ENCODE results near the gene GALR2.

Gene GALR2, protein sequence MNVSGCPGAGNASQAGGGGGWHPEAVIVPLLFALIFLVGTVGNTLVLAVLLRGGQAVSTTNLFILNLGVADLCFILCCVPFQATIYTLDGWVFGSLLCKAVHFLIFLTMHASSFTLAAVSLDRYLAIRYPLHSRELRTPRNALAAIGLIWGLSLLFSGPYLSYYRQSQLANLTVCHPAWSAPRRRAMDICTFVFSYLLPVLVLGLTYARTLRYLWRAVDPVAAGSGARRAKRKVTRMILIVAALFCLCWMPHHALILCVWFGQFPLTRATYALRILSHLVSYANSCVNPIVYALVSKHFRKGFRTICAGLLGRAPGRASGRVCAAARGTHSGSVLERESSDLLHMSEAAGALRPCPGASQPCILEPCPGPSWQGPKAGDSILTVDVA

DNA sequence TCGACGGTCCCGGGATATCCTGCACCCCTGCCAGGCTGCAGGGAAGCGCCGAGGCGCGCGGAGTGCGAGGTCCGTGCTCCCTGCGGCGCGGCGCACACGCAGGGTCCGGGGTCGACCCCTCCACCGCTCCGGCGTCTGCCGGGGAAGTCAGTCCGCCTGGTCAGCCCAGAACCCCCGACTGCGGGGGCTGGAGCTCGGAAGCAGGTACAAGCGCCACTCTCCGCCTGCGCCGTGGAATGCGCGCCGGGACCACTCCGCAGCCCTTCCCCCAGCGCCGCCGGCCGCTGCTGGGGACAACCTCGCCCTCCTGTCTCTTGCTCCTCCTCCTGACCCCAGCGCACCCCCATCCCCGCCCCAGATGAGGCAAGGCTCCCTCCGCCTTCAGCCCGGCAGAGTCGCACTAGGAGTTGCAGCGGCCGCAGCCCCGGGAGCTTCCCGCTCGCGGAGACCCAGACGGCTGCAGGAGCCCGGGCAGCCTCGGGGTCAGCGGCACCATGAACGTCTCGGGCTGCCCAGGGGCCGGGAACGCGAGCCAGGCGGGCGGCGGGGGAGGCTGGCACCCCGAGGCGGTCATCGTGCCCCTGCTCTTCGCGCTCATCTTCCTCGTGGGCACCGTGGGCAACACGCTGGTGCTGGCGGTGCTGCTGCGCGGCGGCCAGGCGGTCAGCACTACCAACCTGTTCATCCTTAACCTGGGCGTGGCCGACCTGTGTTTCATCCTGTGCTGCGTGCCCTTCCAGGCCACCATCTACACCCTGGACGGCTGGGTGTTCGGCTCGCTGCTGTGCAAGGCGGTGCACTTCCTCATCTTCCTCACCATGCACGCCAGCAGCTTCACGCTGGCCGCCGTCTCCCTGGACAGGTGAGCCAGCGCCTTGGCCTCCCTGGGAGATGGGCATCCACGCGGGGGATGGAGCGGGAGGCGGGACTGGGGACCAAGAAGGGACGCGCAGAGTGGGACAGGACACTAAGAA, at the start of gene GALR2:
Gene GALR2 (plus strand): TSS at position 392 of the 974 bp plus-strand sequence. CDS start 103 bp downstream, at position 495.
- DNase-seq = peak in 1 of 2 experiments; percentile 22
- TF ChIP-seq POLR2A (IDR thresholded peaks at IDR 0.05; ENCODE audit: low read length) (no peak), GATA1 (IDR thresholded peaks at IDR 0.05; ENCODE audit: low read depth, low read length) (no peak)

DNA sequence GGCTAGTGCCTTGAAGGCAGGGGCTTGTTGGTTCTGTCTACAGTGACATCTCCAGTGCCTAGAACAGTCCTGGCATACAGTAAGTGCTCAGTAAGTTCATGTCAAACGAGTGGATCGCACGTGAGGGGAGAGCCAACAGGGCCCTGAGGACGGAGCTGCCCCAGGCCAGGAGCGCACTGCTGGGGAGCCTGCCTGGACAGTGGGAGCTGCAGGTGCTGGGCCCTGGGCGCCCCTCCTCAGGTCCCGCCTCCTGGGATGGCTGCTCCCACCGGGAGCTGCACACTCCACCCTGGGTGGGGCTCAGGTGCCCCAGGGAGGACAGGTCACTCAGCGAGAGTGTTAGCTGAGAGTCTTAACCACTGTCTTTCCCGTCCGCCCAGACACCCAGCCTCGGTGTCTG, 49.3 kb upstream of the GALR2 start:
- TF ChIP-seq GATA1 (IDR thresholded peaks at IDR 0.05; ENCODE audit: low read depth, low read length) (no peak), POLR2A (IDR thresholded peaks at IDR 0.05; ENCODE audit: low read length) (no peak)
- no peak for DNase-seq

DNA sequence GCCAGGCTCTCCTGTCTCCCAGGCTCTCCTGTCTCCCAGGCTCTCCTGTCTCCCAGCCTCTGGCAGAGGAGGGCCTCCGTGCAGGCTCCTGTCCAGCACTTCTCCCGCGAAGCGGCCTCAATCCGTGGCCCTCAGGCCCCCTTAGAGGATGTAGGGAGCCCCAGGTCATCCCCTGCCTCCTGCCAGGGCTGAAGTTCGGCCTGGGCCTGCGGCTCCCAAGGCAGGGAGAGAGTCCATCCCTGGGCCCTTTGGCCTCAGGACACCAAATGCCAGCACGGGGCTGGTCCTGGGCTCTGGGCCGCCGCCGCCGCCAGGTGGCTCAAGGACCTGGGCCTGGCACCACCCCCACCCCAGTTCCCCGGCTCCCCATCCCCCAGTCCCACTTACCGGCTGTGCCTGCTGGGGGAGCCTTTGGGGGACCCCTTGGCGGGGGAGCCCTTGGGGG, 47.8 kb upstream of the GALR2 start:
- no peak for DNase-seq
- no peak for TF ChIP-seq GATA1 (IDR thresholded peaks at IDR 0.05; ENCODE audit: low read depth, low read length)
- TF ChIP-seq POLR2A (IDR thresholded peaks at IDR 0.05; ENCODE audit: low read length) = no peak

DNA sequence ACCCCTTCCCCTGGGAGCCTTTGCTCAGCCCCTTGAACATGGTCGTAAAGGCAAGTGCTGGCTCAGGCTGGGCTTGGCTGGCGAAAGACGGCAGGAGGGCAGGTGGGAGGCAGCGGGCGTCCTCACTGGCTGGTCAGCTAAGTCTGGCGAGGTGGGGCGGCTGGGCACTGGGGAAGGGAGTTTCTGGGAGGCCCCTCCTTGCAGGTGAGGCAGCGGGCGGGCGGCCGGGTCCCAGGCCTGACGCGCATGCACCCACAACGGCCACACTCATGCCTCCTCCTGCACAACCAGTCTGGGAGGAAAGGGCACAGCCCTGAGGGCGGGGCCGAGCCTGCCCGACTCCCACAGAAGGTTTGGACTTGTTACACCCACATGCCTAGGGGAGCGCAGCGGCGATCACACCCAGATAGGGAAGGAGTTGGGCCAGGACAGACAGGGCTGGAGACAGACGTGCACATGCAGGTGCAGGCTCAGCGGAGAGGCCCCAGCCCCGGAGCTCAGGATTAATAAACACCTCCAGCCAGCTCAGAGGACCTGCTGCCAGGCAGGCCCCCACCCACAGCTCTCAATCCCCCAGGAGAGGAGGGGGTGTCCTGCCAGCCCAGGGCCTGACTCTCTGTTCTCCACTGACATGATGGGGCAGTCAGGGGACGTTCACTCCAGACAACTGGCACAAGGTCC, 47.3 kb upstream of the GALR2 start, which contains the start of gene EVPL:
Gene EVPL (minus strand): TSS at position 148 of the 681 bp plus-strand sequence. CDS start 108 bp downstream, at position 40.
- TF ChIP-seq GATA1 (IDR thresholded peaks at IDR 0.05; ENCODE audit: low read depth, low read length) (no peak), POLR2A (IDR thresholded peaks at IDR 0.05; ENCODE audit: low read length) (no peak)

DNA sequence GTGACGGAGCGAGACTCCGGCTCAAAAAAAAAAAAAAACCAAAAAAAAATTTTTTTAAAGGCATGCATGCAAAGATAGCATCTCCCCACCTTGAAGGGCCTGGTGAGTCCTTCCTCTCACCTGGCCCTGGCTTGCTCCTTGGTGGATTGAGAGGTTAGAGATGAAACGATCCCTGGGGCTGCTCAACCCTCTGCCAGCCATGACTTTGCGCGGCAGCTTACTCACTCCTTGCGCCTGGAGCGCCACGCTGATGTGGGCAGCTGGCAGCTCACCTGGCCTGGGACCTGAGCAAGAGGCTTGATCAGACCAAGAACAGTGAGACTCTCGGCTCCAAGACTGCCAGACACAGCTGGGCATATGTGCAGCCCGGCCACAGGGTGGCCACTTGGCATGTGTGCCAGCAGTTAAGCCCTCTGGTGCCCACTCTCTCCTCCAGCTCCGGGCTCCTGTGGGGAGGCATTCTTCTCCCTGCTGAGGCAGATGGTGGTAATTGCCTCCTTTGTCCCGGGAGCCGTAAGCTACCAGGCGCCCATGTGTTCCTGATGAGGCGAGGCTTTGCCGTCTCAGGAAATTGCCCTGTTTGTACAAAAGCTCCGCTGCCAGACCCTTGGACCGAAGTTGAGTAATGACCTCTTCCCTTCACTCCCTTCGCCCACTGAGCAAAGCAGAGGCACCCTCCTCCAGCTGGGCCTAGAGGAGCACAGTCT, 42.4 kb upstream of the GALR2 start:
- TF ChIP-seq POLR2A (IDR thresholded peaks at IDR 0.05; ENCODE audit: low read length) (no peak), GATA1 (IDR thresholded peaks at IDR 0.05; ENCODE audit: low read depth, low read length) (no peak)
- DNase-seq = no peak

More for the DNA sequence above, 47.3 kb upstream of the GALR2 start, which contains the start of gene EVPL:
- DNase-seq = no peak

DNA sequence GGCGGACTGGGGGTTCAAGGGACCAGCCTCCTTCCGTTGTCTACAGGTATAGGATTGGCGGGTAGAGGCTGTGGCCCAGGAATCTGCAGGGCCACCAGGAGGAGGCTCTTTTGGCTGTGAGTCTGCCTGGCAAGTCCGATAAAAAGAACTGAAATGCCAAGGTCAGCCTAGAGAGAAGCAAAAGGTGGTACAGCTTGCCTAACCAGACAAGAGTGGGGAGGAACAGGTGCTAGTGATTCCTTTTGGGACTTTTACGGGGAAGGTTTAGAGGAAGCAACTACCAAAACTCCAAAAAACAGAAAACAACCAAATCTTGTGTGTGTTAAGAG, 41.8 kb upstream of the GALR2 start:
- DNase-seq = no peak
- TF ChIP-seq POLR2A (IDR thresholded peaks at IDR 0.05; ENCODE audit: low read length) (no peak), GATA1 (IDR thresholded peaks at IDR 0.05; ENCODE audit: low read depth, low read length) (no peak)

DNA sequence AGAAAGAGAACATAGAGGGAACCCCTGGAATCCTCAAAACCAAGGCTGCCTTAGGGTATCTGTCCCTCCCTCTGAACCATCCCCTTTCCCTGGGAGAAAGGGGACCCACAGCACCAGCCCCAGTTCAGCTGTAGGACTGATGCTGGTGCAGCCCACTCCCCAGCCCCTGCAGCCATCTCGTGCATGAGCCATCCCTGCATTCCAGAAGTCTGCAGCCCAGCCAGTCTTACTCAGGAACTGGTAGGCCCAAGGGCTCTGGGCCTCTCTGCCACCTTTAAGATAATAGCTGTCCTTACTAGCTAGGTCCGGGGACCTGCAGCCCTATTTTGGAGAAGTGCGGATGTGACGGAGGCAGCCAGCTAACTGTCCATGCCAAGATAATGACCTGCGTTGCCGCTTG, 41.4 kb upstream of the GALR2 start:
- no peak for TF ChIP-seq GATA1 (IDR thresholded peaks at IDR 0.05; ENCODE audit: low read depth, low read length)
- TF ChIP-seq POLR2A (IDR thresholded peaks at IDR 0.05; ENCODE audit: low read length) = no peak
- no peak for DNase-seq

DNA sequence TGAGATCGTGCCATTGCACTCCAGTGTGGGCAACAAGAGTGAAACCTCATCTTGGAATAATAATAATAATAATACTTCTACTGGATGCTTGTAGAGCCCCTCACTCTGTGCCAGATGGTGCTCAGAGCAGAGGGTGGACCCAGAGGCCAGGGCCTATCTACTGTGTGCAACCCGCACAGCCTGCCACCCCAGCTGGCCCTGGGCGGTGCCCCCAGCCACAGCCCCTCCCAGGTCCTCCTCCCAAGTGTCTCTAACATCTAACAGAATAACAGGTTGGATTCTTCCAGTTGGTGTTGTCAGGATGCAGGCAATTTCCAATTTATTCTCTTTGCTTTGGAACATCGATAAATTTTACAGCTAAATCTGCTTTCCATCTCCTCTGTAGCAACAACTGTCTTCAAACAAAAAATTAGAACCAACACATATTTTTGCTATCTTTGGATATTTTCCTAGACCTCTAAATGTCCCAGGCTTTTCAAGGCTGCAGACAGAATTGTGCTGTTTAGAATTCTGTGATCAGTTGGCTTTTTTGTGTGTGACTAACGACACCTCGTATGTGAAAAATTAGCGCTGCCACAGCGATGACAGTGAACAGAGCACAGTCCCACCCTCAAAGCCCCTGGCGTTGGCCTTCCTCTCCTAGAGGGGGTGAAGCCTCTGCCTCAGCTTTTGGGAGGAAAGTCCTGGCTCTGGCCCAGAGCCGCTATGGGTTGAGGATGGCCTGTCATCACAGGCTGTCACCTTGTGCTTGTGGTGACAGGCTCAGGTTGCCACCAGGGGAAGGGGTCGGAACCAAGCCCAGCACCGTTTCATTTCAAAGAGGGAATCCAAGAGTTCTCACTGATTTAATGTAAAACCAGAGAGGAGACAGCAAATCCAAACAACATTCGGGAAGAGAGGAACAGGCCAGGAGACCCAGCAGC, 39.9 kb upstream of the GALR2 start:
- TF ChIP-seq GATA1 (IDR thresholded peaks at IDR 0.05; ENCODE audit: low read depth, low read length) (no peak), POLR2A (IDR thresholded peaks at IDR 0.05; ENCODE audit: low read length) (peak; percentile 29)
- DNase-seq = peak; percentile 85 to 89

DNA sequence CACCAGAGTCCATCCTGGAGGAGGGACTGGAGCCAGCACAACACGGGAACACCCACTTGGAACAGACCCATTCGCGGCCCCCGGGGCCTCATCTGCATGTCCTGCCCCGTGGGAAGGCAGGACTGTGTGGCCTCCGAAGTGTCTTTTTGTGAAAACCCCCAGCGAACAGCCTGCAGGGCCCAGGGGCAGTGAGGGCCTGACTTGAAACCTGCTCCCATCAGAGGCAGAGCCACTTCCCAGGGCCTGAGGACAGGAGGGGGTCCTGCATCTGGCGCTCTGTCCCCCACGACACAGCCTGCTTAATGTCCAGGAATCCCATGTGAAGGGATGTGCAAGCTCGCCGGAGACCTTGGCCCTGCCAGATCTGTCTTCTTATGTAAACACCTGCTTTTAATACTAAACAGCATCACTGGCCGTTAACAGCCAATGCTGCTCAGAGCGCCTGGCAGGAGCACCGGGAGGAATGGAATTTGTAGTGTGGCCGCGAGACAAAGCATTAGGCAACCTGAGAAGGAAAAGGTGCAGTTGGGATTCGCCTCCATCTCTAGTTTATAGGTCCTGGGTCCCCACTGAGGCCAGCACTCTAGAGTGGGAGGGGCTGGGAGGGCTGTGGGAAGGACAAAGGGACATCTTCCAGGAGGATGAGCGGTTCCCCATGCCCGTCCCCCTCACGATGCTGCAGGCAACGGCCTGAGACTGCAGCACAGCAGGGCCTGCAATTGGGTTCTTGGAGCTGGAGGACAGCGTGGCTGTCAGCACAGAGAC, 37.9 kb upstream of the GALR2 start:
- TF ChIP-seq POLR2A (IDR thresholded peaks at IDR 0.05; ENCODE audit: low read length) (no peak), GATA1 (IDR thresholded peaks at IDR 0.05; ENCODE audit: low read depth, low read length) (no peak)
- DNase-seq = no peak

DNA sequence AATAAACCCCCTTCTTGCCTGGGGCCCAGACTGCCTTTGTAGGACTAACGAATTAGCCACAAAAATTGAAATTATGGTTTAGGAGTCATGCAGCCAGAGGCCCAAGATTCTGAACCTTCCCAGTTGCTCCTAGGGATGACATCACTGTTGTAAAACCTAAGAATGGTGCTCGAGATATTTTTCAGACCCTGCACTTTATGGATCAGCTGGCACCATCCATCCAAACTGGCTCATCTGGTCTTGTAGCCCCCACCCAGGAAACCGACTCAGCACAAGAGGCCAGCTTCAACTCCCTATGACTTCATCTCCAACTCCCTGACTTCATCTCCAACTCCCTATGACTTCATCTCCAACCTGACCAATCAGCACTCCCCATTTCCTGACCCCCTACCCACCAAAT, 36.5 kb upstream of the GALR2 start:
- TF ChIP-seq GATA1 (IDR thresholded peaks at IDR 0.05; ENCODE audit: low read depth, low read length) (no peak), POLR2A (IDR thresholded peaks at IDR 0.05; ENCODE audit: low read length) (no peak)
- DNase-seq = no peak

DNA sequence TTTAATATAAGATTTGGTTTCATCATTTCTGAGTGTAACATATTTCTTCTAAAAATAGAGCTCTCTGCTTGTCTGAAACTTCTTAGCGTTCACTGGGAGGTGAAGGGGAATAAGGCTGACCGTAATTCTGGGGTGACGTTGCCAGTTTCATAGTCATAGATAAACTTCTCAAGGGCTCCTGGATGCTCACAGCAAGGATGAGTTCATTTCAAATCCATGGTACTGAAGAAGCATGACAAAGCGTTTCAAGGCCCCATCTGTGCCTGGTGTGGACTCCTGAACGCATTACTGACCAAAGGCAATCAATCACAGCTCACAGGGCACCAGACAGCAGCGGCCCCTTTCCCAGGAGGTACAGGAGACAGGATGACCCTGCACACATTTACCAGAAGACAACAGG, 35.5 kb upstream of the GALR2 start:
- no peak for DNase-seq
- TF ChIP-seq POLR2A (IDR thresholded peaks at IDR 0.05; ENCODE audit: low read length) = no peak
- TF ChIP-seq GATA1 (IDR thresholded peaks at IDR 0.05; ENCODE audit: low read depth, low read length) = no peak

Data from erythroblast (primary cell).